GM12801 (cell line): ENCODE data around the gene KLK8.

Experiments used
- CTCF ChIP-seq: IDR thresholded peaks from one replicate; pipeline ENCODE4 v1.5.1; 2011; ENCODE audit warnings: control low read depth; ENCODE audit not compliant: insufficient read length; ENCODE audit errors: extremely low read depth

KLK8 gene

GRCh38 chr19:51018745-51019543, 17.5 kb upstream of the KLK8 start:
- no peak for TF ChIP-seq CTCF

DNA sequence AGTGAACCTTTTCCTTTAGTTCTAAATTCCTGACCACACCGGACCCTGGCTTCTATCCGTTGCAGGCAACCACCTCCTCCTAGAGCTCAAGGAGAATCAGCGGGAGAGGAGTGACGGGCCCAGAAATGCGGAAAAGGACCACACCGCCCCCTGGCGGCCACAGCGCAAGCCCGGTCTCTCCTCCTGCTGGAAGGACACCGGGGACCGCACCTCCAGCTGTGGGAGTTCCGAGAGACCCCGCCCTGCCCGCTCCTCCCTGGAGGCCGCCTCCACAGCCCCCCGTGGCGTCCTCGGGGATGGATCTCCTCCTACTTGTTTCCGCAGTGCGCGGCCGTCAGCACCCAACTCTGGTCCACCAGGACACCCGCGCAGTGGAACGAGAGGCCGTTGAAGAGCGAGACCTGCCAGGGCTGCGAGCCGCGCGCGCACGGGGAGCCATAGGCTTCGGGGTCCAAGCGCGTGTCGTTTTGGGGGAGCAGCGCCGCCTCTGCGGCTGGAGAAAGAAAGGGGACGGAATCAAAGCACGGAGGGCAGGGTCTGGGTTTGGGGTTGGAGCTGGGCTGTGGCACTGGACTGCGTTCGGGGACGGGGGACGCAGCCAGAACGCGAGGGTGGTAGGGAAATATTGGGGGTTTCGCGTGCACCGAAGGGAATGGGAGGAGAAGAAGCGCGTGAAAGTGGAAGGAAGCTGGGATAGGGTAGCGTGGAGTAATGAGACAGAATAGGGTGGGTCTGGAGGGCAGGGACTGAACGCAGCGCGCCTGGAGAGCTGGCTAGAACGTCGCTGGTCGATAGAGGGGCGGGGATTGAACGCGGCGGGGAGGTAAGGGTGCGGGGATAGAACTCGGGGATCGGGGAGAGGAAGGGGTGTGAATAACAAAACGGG, 15.6 kb upstream of the KLK8 start:
- TF ChIP-seq CTCF = no peak

GRCh38 chr19:51015691-51016267, 14.4 kb upstream of the KLK8 start:
- TF ChIP-seq CTCF = no peak

DNA sequence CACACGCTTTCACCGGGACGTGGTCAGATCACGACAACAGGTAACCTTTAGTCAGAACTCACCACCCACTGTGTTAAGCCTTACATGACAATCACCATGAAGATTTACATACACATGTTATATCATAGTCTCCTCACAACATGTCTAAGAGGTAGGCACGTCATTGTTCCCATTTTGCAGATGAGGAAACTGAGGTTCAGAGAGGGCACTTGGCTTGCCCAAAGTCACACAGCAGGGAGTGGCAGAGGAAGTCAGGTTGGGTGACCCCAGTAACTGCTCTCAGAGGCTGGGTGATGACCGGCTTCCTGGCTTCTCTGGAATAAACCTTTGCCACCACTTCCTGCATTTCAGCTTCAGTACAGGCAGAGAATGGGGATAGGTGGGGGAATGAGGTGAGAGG, 12.8 kb upstream of the KLK8 start:
- no peak for TF ChIP-seq CTCF

- no peak for TF ChIP-seq CTCF
Observed at GRCh38 chr19:51012661-51013190, 11.3 kb upstream of the KLK8 start.

DNA sequence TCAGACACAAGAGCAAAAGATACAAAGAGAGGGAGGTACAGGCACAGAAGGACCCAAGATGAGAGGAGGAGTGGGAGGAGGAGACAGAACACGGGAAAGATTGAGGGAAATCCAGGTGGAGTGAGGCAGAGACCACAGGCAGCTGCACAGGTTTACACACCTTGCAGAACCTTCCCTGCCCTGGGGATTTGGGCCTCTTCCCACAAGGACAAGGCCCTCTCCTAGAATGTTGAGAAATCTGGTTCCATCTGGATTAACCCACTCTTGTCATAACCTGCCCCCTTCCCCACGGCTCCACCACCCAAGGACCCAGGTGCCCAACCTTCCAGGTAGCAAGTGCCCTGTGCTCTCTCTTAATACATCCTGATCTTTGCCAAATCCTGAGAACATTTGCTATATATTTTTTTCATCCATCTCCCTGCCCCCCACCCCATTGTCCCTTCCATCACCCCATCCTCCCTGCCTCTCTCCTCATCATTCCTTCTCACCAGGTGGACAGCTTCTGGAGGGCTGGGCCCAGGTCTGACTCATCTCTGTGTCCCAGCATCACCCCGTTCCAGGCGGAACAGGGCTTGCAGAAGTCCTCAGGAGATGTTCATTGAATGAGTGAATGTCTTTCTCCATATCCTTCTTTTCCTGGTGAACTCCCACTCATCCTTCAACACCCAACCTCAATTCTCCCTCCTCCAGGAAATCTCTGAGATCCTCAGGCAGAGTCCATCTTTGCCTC, 8.8 kb upstream of the KLK8 start:
- TF ChIP-seq CTCF = no peak
